HCT116 (cell line): Measurements from ENCODE around the gene PMF1. TPM values are rescaled to one million over a fixed set of nuclear protein-coding genes. Genes with fewer than 3 reads are reported as not detected.

Experiments used
- ATAC-seq: fragments of 200-7000 bp; cut with Tn5 transposase; 2 replicates; pipeline ENCODE4 v1.9.1; 2020; ENCODE audit warnings: mild to moderate bottlenecking, moderate library complexity
- BruUV-seq: library from RNA; stranded (reverse); fragments of 400-500 nt; replicated peaks from 2 replicates; lab custom pipeline; 2021; lab: Mats Ljungman, UMichigan
- CTCF ChIA-PET: fragments of 300-600 bp; sonication (Branson Sonifier 250); formaldehyde crosslinking; loops from one replicate; lab custom pipeline; 2021; ENCODE audit warnings: antibody characterized with exemption; lab: Charles Lee
- POLR2A ChIA-PET: fragments of 300-600, 350-600 bp; sonication (Branson Sonifier 250); formaldehyde crosslinking; loops from one replicate; lab custom pipeline; 2021; ENCODE audit warnings: antibody characterized with exemption; lab: Charles Lee
- RAD21 ChIA-PET, 2 experiments: fragments of 300-600 bp; sonication (Branson Sonifier 250); formaldehyde crosslinking; loops; one replicate each; lab custom pipeline; 2023; ENCODE audit warnings: low total read pairs in 2 of 2; ENCODE audit not compliant: uncharacterized antibody in 2 of 2, unreplicated experiment in 2 of 2, low non-redundant PET in 1 of 2; lab: Charles Lee
- DNase-seq: peaks from one replicate; pipeline ENCODE4 v3.0.0-alpha.2; 2010; ENCODE audit warnings: low read depth, low spot score
- H2AFZ ChIP-seq: fragments of 200-600 bp; shearing (Covaris generic), sonication (generic); 2 replicates; pipeline ENCODE4 v1.6.1; 2017; ENCODE audit warnings: low read depth, mixed run types, mixed read lengths, antibody characterized with exemption, low read length; ENCODE audit not compliant: poor library complexity, severe bottlenecking
- H3K27ac ChIP-seq: 2 replicates; pipeline ENCODE4 v1.5.1; 2012; ENCODE audit warnings: low read depth, low read length
- H3K27me3 ChIP-seq: fragments of 200-600 bp; sonication (generic); 2 replicates; pipeline ENCODE4 v1.6.1; 2016; ENCODE audit warnings: mixed run types, low read length, mixed read lengths; ENCODE audit not compliant: insufficient read depth
- H3K36me3 ChIP-seq, 2 experiments: fragments of 200-500 bp in 1 of 2; fragments of 200-600 bp in 1 of 2; sonication (Bioruptor generic) in 1 of 2; sonication (generic) in 1 of 2; 2 replicates each; pipeline versions ENCODE4 v1.5.1 to v1.6.1; 2014 to 2016; ENCODE audit warnings: low read length in 2 of 2, inconsistent platforms in 1 of 2, mixed read lengths in 1 of 2, mixed run types in 1 of 2; ENCODE audit not compliant: insufficient read depth in 2 of 2, control insufficient read depth in 1 of 2
- H3K4me1 ChIP-seq, 2 experiments: fragments of 200-600 bp in 1 of 2; sonication (generic) in 1 of 2; 2 replicates each; pipeline versions ENCODE4 v1.5.1 to v1.6.1; 2012 to 2017; ENCODE audit warnings: low read length in 2 of 2, inconsistent platforms in 1 of 2, mild to moderate bottlenecking in 1 of 2, mixed read lengths in 1 of 2, mixed run types in 1 of 2, moderate library complexity in 1 of 2; ENCODE audit not compliant: insufficient read depth in 2 of 2, control insufficient read depth in 1 of 2
- H3K4me2 ChIP-seq: fragments of 200-600 bp; sonication (generic); 2 replicates; pipeline ENCODE4 v1.6.1; 2017; ENCODE audit warnings: mixed run types, low read length, mixed read lengths
- H3K4me3 ChIP-seq, 2 experiments: fragments of 200-600 bp in 1 of 2; sonication (generic) in 1 of 2; replicated peaks in 1 of 2; 2 replicates each; pipeline ENCODE4 v1.5.1; 2011 to 2016; ENCODE audit warnings: low read length in 2 of 2, control low read depth in 1 of 2, low read depth in 1 of 2, mild to moderate bottlenecking in 1 of 2, mixed read lengths in 1 of 2, mixed run types in 1 of 2
- H3K79me2 ChIP-seq: fragments of 200-600 bp; sonication (generic); 2 replicates; pipeline ENCODE4 v1.6.1; 2017; ENCODE audit warnings: mild to moderate bottlenecking, mixed run types, low read length, moderate library complexity, mixed read lengths; ENCODE audit not compliant: insufficient read depth
- H3K9ac ChIP-seq: fragments of 200-600 bp; sonication (generic); 2 replicates; pipeline ENCODE4 v1.6.1; 2016; ENCODE audit warnings: low read length, mixed read lengths
- H3K9me2 ChIP-seq: fragments of 200-600 bp; sonication (generic), shearing (Covaris generic); 2 replicates; pipeline ENCODE4 v1.6.1; 2017; ENCODE audit warnings: mixed run types, mild to moderate bottlenecking, moderate library complexity; ENCODE audit not compliant: insufficient read depth
- H3K9me3 ChIP-seq, 2 experiments: fragments of 200-500 bp in 1 of 2; fragments of 200-600 bp in 1 of 2; sonication (Bioruptor generic) in 1 of 2; sonication (generic) in 1 of 2; 2 replicates each; pipeline ENCODE4 v1.6.1; 2014 to 2017; ENCODE audit warnings: low read length in 2 of 2, mixed read lengths in 2 of 2, inconsistent platforms in 1 of 2, low read depth in 1 of 2, mild to moderate bottlenecking in 1 of 2, mixed run types in 1 of 2, moderate library complexity in 1 of 2; ENCODE audit not compliant: control insufficient read depth in 1 of 2, insufficient read depth in 1 of 2
- H4K20me1 ChIP-seq: fragments of 200-600 bp; sonication (generic), shearing (Covaris generic); 2 replicates; pipeline ENCODE4 v1.6.1; 2017; ENCODE audit warnings: mixed run types, mild to moderate bottlenecking, moderate library complexity; ENCODE audit not compliant: insufficient read depth
- ATF3 ChIP-seq: IDR thresholded peaks from 2 replicates; pipeline ENCODE4 v1.6.1; 2012
- CTCF ChIP-seq, 3 experiments: fragments of 200-600 bp in 1 of 3; sonication (generic) in 1 of 3; IDR thresholded peaks in 2 of 3; conservative IDR thresholded peaks in 1 of 3; 2 replicates each; pipeline ENCODE4 v1.5.1; 2012 to 2017; ENCODE audit warnings: low read depth in 2 of 3, low read length in 2 of 3, antibody characterized with exemption in 1 of 3, borderline replicate concordance in 1 of 3, control low read depth in 1 of 3, mild to moderate bottlenecking in 1 of 3, mixed read lengths in 1 of 3, mixed run types in 1 of 3, moderate library complexity in 1 of 3; ENCODE audit not compliant: insufficient read depth in 1 of 3
- ELF1 ChIP-seq: IDR thresholded peaks from 2 replicates; pipeline ENCODE4 v1.6.1; 2012; ENCODE audit warnings: low read depth, borderline replicate concordance
- EZH2 ChIP-seq: fragments of 200-600 bp; sonication (generic); IDR thresholded peaks from 2 replicates; pipeline ENCODE4 v1.6.1; 2017; ENCODE audit warnings: antibody characterized with exemption, mixed run types
- MAX ChIP-seq: IDR thresholded peaks from 2 replicates; pipeline ENCODE4 v1.6.1; 2012
- POLR2AphosphoS5 ChIP-seq: IDR thresholded peaks from 2 replicates; pipeline ENCODE4 v1.6.1; 2011; ENCODE audit warnings: mild to moderate bottlenecking, low read depth, low read length, moderate library complexity
- RAD21 ChIP-seq: IDR thresholded peaks from 2 replicates; pipeline ENCODE4 v1.6.1; 2012; ENCODE audit warnings: low read depth, mild to moderate bottlenecking
- SIN3A ChIP-seq: IDR thresholded peaks from 2 replicates; pipeline ENCODE4 v1.6.1; 2012; ENCODE audit warnings: low read depth
- SRF ChIP-seq: IDR thresholded peaks from 2 replicates; pipeline ENCODE4 v1.6.1; 2012; ENCODE audit warnings: low read depth
- YY1 ChIP-seq: IDR thresholded peaks from 2 replicates; pipeline ENCODE4 v1.6.1; 2011; ENCODE audit warnings: low read length, low read depth, moderate library complexity, mild to moderate bottlenecking; ENCODE audit not compliant: insufficient replicate concordance; ENCODE audit errors: extremely low read depth
- ZNF274 ChIP-seq: fragments of 200-500 bp; sonication (Bioruptor generic); IDR thresholded peaks from 2 replicates; pipeline ENCODE4 v1.6.1; 2014; ENCODE audit warnings: mild to moderate bottlenecking, low read depth, low read length, inconsistent platforms
- intact Hi-C: fragments of 100-400 bp; cut with micrococcal nuclease; formaldehyde crosslinking; loops from 2 replicates; pipeline ENCODE4 v1.10.0; 2022
- total RNA-seq: library from RNA; stranded (reverse); gene quantifications from one replicate; pipeline ENCODE4 v1.2.1, GENCODE V29; 2021; ENCODE audit not compliant: unreplicated experiment

PMF1 gene
- total RNA-seq, 1 experiment from 2014 or later: 52.6 TPM

- no peak for TF ChIP-seq EZH2
- TF ChIP-seq ZNF274: no peak
- no peak for TF ChIP-seq MAX
- no peak for TF ChIP-seq ELF1
- TF ChIP-seq POLR2AphosphoS5: no peak
- TF ChIP-seq YY1: no peak
- no peak for TF ChIP-seq SIN3A
- no peak for TF ChIP-seq CTCF (IDR thresholded peaks at IDR 0.05 in 2 of 3, conservative IDR thresholded peaks at IDR 0.05 in 1 of 3; ENCODE audit: borderline replicate concordance in 1 of 3, insufficient read depth in 1 of 3, low read depth in 2 of 3, low read length in 2 of 3)
- no peak for TF ChIP-seq ATF3
- TF ChIP-seq RAD21: no peak
- no peak for TF ChIP-seq SRF
- Histone ChIP-seq H3K79me2 (no peaks in the 10 kb centered on the region), H4K20me1 (no peaks in the 10 kb centered on the region), H3K9ac (no peak overlapping the region), H2AFZ (no peak overlapping the region), H3K9me2 (no peaks in the 10 kb centered on the region), H3K9me3 (no peaks in the 10 kb centered on the region), H3K27me3 (no peaks in the 10 kb centered on the region), H3K36me3 (no peaks in the 10 kb centered on the region), H3K27ac (no peak overlapping the region), H3K4me1 (no peaks in the 10 kb centered on the region), H3K4me3 (no peak overlapping the region), H3K4me2 (no peak overlapping the region)
- intact Hi-C loops: no loop called here
- BruUV-seq: no TSS peak
- no peak for DNase-seq
- ChIA-PET POLR2A (interaction anchor here (0.7 kb wide), 1 partner anchor 17 kb away, joined by 3 read pairs; the partner anchor contains the start of gene SLC25A44), RAD21 (no interaction called here), CTCF (no interaction called here)
- no peak for ATAC-seq
Measured at GRCh38 chr1:156176610-156177210, 36.1 kb upstream of the PMF1 start.
